Stimulated activated CD8-positive, alpha-beta memory T cell treated with anti-CD3 and anti-CD28 coated beads, Interleukin-4, amount 100 ng/mL, for 1 hour (primary cell): Measurements from ENCODE around the gene DBF4B.
A peak's percentile ranks its signal among the peaks of the same experiment; 100 is the strongest.
"Not testable (repeated sequence)": the region's sequence is repeated elsewhere in the genome, so short reads cannot be mapped to it uniquely, and the experiment has no call there.

ENCODE experiments used
- DNase-seq, 2 donors: peaks; one replicate each; pipeline ENCODE4 v3.0.0-alpha.2; 2020; ENCODE audit warnings: low read depth in 2 of 2, low spot score in 1 of 2

The DBF4B gene

DNA sequence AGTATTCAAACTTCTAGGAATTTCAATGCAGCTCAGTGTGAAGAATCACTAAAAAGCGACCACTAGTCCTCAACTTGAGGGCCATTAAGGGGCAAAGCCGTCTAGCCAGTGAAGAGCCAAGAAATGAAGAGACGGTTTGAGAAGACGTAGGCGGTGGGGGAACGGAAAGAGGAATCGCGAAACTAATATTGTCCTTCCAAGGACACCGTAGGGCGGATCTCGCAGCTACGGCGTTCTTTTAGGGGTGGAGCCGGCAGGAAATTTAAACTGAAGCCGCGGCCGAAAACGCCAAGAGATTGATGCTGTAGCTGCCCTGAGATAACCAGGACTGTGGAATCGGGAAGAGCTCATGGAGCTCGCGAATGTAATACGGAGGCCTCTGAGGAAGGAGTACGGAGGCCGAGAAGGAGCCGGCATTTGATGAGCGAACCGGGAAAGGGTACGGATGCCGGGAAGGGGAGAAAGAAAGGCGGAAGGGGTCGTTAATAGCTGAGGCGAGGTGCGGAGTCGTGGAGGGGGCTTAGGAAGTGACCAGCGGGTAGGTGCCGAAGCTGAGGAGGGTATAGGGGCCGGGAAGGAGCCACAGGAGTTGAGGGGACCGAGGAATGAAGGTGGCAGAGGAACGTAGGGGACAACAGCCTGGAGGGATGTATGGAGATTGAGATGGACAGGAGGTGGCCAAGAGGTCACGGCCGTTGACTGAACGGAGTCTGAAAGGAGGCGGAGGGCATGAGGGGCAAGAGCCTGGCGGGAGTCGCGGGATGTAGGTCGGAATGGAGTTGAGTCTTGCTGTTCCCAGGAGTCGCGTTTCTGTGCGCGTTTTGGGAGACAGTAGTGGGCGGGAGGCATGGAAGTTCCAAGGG is at the start of gene DBF4B:
Gene DBF4B (plus strand): TSS at position 265 of the 863 bp plus-strand sequence. CDS start 156 bp downstream, at position 421.
- DNase-seq, result peak; percentile 45 to 69

- no peak for DNase-seq
Measured at GRCh38 chr17:44661835-44662234, 46.6 kb upstream of the DBF4B start.

DNA sequence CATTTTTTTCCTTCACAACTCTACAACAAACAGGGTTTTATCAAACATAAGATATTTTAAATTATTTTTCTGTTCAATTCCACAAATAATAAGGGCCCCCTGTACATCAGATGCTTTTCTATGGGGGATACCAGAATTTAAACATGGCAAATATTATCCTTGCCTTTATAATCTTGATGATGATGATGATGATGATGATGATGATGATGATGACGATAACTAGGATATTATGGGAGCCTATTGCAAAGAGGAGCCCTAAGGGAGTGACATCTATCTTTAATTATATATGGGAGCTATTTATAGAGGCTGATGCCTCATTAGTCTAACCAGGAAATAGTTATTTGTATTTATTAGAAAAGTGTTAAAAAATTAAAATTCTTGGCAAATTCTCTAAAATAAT is 45.4 kb upstream of the DBF4B start:
- DNase-seq, result no peak

DNA sequence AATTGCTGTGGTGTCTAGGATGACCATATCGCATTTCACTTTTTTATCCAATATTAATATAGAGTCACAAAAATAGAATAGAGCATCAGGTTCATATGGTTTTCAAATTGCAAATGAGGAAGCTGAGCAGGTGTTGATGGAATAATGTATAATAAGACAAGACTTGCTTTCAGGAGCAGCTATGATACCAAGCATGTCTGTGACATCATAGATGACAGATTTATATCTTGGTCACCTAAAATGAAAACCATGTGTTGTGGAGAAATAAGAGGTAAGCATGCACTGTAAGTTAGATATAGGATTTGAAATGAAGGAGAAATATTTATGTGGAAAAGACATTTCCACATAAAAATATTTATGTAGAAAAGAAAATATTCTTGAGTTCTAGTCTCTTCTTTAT is 43.6 kb upstream of the DBF4B start:
- no peak for DNase-seq

DNA sequence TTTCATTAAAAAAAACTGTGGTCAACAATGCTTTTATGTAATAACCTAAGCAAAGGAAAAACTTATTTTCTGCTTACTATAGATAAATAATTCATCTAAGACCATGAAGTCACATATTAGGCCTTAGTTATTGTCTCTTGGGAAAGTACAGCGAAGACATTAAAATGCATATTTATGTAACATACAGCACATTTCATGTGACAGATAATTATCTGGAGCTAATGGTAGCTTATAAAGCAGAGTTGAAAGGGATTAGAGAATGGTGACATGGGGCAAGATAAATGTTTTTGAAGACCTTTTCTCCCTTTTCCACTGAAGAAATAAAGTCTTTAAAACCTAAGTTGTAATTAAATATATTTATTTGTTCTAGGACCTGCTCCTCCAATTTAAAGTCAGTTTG is 42.5 kb upstream of the DBF4B start:
- DNase-seq, result no peak

DNA sequence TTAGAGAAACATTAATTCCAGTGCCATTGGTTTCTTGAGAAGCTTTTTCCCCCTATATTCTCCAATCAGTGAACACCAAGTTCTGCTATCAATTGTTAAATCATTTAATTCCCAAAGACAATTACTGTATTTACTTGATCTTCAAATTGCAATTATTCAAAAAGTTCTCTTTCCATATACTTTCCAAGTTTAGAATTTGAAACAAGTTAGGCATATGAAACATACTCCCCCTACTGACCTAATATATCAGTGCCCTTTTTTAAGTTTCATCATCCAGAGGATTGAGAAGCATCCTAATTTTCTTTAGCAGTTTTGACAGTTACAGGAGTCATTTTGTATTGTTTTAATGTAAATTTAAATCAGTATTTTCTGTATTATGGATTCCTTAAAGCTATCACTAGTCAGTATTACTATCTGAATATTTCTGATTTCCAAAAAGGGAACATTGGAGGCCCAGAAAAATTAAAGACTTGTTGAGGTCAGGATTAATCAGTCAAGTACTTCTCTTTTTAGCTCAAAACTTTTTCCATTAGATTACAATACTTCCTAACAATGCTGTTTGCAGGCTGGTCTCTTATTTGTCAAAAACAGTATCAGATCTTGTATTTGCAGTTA is 35.9 kb upstream of the DBF4B start:
- no peak for DNase-seq

DNA sequence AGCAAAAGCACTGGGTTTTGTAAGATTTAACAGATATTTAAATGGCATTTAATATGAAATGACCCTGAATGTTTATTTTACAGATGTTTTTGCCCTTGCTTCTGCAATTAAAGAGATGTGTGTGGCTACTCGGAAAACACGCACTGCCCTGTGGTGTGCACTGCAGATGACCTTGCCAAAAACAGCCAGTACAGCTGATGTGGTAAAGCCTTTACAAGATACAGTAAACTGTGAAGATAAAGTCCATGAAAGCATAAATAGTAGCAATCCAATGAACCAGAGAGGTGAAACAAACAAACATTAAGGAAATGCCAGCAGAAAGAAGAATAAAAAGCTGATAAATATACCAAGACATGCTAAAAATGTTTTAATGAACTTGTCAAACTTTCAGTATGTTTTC is 34.6 kb upstream of the DBF4B start:
- DNase-seq, result no peak

DNA sequence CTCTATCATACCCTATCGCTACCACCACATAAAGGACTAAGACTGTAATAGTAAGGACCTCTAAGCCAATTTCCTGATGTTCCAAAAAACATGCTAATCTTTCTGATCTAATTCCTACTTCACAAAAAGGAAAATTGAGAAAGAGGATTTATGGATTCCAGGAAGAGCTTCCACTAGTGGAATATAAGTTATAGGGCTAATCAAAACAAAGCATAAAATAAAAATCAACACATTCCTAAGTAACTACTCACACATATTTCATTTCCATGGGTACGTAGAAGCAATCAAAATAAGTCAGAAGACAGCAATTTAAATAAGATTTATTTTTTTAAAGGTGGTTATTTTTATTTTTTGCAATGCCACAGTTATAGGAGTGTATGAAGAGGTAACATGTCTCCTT is 31.3 kb upstream of the DBF4B start:
- no peak for DNase-seq

- DNase-seq, result not testable (repeated sequence)
Measured at GRCh38 chr17:44683303-44683702, 25.2 kb upstream of the DBF4B start.

- DNase-seq, result no peak
Measured at GRCh38 chr17:44687756-44688155, 20.7 kb upstream of the DBF4B start.

DNA sequence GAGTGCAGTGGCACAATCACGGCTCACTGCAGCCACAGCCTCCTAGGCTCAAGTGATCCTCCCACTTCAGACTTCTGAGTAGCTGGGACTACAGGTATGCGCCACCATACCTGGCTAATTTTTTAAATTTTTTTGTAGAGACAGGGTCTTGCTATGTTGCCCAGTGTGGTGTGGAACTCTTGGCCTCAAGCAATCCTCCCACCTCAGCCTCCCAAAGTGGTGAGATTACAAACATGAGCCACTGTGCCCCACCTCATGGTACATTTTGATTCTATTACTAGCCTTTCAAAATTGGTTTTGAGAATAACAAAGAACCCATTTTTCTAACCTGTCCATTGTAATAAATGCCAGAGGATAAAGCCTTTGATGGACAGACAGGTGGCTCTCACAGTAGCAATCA is 20.3 kb upstream of the DBF4B start:
- no peak for DNase-seq

GRCh38 chr17:44688675-44689476 is 19.6 kb upstream of the DBF4B start:
- DNase-seq, result no peak

DNA sequence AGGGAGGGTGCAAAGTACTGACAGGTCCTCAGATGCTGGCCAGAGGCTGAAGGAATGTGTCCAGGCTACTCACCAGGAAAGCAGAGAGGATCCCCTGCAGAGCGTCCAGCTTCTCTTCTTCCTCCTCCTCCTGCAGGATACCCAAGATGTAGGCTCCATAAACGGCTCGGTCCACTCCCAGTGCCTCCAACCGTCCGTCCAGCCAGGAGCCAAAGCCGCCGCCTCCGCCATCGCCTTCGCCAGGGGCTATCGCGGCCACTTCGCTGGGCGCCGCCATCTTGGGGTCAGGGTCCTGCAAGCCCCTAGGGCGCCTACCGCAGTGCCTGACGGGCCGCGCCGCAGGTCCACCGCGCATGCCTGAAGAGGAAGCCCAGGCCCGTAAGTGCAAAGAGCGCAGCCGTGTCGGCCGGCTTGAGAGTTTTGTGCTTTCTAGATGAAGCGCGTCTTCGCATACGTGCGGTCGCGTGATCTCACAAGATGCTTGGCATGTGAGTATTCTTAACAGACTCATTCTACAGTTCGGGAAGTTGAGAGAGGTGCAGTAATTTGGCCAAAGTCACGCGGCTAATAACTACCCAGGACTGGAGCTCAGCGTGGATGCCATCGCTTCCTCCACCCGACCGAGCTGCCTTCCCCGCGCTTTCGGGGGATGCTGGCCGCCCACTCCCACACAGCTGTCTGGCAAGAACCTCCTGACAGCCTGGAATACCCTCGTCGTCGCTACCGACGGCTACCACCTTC is 18.8 kb upstream of the DBF4B start, which contains the start of gene CCDC43:
Gene CCDC43 (minus strand): TSS at position 300 of the 741 bp plus-strand sequence. CDS start 23 bp downstream, at position 277.
- DNase-seq, result peak; percentile 75 to 85

GRCh38 chr17:44690746-44691306 is 17.6 kb upstream of the DBF4B start:
- not testable (repeated sequence) for DNase-seq

DNA sequence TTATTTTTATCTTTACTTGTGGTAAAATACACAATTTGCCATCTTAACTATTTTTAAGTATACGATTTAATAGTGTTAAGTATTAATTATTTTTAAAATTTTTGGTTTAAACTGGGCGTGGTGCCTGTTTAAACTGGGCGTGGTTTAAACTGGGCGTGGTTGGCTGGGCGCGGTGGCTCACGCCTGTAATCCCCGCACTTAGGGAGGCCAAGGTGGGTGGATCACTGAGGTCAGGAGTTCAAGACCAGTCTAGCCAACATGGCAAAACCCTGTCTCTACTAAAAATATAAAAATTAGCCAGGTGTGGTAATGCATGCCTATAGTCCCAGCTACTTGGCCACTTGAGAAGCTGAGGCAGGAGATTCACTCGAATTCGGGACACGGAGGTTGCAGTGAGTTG is 14.9 kb upstream of the DBF4B start:
- DNase-seq, result no peak

DNA sequence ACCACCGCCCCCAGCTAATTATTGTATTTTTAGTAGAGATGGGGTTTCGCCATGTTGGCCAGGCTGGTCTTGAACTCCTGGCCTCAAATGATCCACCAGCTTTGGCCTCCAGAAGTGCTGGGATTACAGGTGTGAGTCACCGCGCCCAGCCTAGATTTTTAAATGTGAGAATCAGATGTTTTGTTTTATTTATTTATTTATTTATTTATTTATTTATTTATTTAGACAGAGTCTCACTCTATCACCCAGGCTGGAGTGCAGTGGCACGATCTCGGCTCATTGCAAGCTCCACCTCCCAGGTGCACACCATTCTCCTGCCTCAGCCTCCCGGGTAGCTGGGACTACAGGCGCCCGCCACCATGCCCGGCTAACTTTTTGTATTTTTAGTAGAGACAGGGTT is 8.2 kb upstream of the DBF4B start:
- not testable (repeated sequence) for DNase-seq

GRCh38 chr17:44707755-44708400 is 587 bp upstream of the DBF4B start:
- DNase-seq, result no peak

DNA sequence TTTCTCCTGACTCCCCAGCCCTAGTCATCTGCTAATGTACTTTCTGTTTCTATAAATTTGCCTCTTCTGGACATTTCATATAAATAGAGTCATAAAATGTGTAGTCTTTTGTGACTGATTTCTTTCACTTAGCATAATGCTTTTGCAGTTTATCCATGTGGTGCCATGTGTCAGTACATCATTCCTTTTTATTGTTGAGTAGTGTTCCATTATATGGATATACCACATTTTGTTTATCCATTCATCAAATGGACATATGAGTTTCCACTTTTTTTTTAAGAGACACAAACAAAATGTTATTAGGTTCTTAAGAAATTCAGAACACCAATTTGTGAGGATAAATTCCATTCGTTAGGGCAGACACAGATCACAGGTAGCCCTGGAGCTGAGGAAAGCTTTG is 11.0 kb downstream of the DBF4B start:
- no peak for DNase-seq

DNA sequence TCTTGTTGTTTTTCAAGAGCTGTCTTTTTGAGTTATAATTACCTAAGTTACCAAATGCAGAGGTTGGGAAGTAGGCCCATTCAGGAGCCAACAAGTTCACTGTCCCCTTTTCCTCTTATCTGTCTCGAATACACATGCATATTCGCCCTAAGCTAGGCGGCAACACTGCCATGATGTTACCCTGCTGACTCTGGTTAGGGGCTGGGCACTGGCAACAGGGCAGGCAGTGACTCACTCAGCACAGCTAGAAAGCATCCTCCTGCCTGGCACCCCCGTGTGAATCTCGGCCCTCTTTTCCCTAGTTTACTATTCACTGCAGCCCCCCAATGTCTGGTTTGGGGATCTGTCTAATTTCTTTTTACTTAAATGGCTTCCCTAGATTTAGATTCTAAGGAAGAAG is 13.8 kb downstream of the DBF4B start:
- DNase-seq, result no peak

DNA sequence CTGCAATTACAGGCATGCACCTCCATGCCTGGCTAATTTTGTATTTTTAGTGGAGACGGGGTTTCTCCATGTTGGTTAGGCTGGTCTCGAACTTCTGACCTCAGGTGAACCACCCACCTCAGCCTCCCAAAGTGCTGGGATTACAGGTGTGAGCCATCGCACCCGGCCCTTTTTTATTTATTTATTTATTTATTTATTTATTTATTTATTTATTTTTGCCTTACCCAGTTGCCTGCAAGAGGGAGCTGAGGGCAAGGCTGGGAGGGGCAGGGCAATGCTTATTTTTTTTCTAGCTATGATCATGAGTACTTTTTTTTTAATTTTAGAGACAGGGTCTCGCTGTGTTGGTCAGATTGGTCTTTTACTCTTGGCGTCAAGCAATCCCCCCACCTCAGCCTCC is 17.7 kb downstream of the DBF4B start:
- not testable (repeated sequence) for DNase-seq
